Spinal cord (tissue), 10 donors: ENCODE data around the gene FARP1. TPM values are rescaled to one million over a fixed set of nuclear protein-coding genes. Genes with fewer than 3 reads are reported as not detected.

Experiments
- DNase-seq, 6 donors: peaks; one replicate each; pipeline versions ENCODE4 v3.0.0 to v3.0.0-alpha.2; 2013 to 2015; ENCODE audit warnings: low spot score in 6 of 6, low read depth in 4 of 6
- H3K27ac ChIP-seq: one replicate; pipeline ENCODE4 v1.5.1; 2013; ENCODE audit warnings: low read depth, low read length, control low read depth
- H3K27me3 ChIP-seq: one replicate; pipeline ENCODE4 v1.6.1; 2013; ENCODE audit warnings: low read length; ENCODE audit not compliant: control insufficient read depth, insufficient read depth
- H3K36me3 ChIP-seq: one replicate; pipeline ENCODE4 v1.6.1; 2013; ENCODE audit warnings: low read length; ENCODE audit not compliant: control insufficient read depth, insufficient read depth
- H3K4me1 ChIP-seq: one replicate; pipeline ENCODE4 v1.6.1; 2013; ENCODE audit warnings: low read length; ENCODE audit not compliant: control insufficient read depth, insufficient read depth
- H3K4me3 ChIP-seq: one replicate; pipeline ENCODE4 v1.5.1; 2013; ENCODE audit warnings: low read depth, low read length, control low read depth
- H3K9me3 ChIP-seq: one replicate; pipeline ENCODE4 v1.6.1; 2013; ENCODE audit warnings: low read length; ENCODE audit not compliant: control insufficient read depth, insufficient read depth
- WGBS: methylation state at CpG from one replicate; pipeline ENCODE4 v1.1.5; 2013; ENCODE audit warnings: missing lambda C conversion rate; ENCODE audit not compliant: insufficient coverage; 5-methylcytosine and 5-hydroxymethylcytosine counted together
- polyA plus RNA-seq, 2 donors: library from polyadenylated mRNA; unstranded; fragments of 120-200 nt; gene quantifications; one replicate each; pipeline ENCODE4 v1.2.1, GENCODE V29; 2013; ENCODE audit not compliant: insufficient read length in 2 of 2
- total RNA-seq, 2 donors: library from RNA; depleted of rRNA in 1 of 2; stranded (reverse); fragments of 120-200 nt in 1 of 2; fragments of >200 nt in 1 of 2; gene quantifications; one replicate each; pipeline versions ENCODE4 v1.2.3 to v1.2.4, GENCODE V29; 2013 to 2014
- donor health status: healthy.

FARP1 gene
- total and polyA plus RNA-seq, 4 donors = 44.0 to 134 (median 90.5) TPM

DNA sequence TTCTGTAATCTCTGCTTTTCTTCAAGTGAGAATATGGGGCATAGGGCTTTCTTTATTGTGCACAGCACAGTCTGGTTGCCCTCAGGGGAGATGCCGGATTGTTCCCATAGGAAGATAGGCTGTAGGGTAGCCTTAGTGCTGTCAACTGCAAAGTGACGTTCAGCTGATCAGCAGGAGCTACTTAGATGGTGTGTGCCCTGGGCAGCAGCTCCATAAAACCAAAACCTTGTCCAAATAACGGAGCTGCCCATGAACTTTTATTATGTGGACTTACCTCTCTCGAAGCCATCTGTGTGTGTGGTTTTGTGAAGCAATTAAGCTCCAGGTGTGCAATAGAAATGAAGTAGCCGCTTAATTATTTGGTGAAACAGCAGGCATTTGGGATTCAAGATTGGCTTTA lies 154.2 kb downstream of the FARP1 start:
- Histone ChIP-seq H3K4me3 (no peak overlapping the region), H3K4me1 (peaks cover 18% of the 10 kb centered on the region), H3K27ac (no peak overlapping the region), H3K27me3 (no peaks in the 10 kb centered on the region), H3K36me3 (no peaks in the 10 kb centered on the region), H3K9me3 (no peaks in the 10 kb centered on the region)
- peak in 1 of 6 donors; percentile 78 for DNase-seq
- 53% methylated on average over 3 of the region's 5 CpGs for WGBS

DNA sequence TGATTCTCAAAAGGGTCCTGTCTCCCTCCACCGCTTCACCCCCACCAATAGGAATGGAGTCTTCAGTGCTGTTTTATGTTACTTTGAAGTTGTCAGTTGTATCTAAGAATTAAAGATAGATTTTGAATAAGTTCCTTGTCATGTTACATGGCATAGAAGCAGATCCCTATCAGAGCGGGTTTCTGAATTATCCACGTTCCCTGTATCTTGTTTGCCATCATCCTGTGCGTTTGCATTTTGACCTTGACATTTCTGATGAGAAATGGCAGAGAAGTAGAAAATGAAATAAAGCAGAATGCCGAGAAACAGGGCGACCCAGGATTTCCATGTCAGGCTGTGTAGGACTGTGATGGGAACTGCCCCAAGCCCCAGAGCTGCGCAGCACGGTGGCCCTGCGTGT lies 154.9 kb downstream of the FARP1 start:
- H3K9me3 ChIP-seq = no peaks in the 10 kb centered on the region
- 83% methylated on average over 5 of the region's 9 CpGs for WGBS
- no peaks in the 10 kb centered on the region for H3K27me3 ChIP-seq
- no peak for DNase-seq
- no peak overlapping the region for H3K4me3 ChIP-seq
- no peak overlapping the region for H3K27ac ChIP-seq
- peaks cover 22% of the 10 kb centered on the region for H3K4me1 ChIP-seq
- H3K36me3 ChIP-seq = no peaks in the 10 kb centered on the region

DNA sequence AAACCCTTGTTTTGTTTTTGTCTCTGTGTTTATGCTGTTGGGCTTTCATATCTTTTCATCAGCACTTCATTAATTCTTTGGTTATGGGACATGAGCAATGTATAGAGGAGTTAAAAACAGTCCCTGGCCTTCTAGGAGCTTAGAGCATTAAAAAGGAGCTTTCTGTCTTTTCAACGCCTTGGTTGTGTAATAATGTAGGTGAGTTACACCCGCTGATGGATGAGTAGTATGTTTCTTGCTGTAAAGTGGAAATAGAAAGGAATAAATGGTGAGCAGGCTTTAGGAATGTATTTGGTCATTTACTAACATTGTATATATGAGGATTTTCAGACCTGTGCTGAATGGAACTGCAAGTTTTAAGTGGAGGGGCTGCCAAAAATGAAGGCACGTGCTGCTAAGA lies 155.7 kb downstream of the FARP1 start:
- Histone ChIP-seq H3K36me3 (no peaks in the 10 kb centered on the region), H3K9me3 (no peaks in the 10 kb centered on the region), H3K4me3 (no peak overlapping the region), H3K4me1 (peaks cover 22% of the 10 kb centered on the region), H3K27me3 (no peaks in the 10 kb centered on the region), H3K27ac (no peak overlapping the region)
- WGBS = 40% methylated on average over 3 of the region's 3 CpGs
- DNase-seq = no peak

DNA sequence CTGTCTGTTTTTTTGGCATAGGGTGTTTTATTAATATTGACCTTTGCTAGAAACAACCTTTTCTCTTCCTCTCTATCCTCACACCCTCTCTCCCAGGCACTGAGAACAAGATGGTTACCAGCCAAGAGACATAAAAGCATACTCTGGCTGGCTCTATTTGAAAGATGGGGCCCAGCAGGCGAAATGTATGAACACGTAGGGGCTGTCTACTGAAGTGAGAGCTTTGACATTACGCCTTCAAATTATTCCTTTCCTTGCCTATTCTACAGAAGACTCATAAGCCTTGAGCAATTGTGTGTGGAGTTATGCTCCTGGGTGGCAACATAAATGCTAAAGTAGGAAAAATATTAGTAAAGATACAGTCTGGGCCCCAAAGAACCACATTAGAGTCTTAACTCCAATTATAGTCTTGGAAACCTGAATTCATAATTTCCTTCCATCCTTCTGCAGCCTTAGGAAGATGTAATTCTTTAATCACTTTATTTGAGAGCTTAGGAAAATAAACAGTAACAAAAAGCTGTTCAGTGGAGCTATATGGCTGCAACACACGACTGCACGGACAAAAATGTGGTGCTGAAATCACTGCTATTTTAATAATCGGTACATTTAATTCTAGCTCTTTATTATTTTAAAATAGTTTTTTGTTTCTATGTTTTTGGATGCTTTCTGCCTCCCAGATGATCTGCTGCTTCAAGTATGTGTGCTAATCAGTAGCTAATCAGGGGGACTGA lies 156.5 kb downstream of the FARP1 start:
- peak overlapping the region; percentile 8 for H3K27ac ChIP-seq
- no peak overlapping the region for H3K4me3 ChIP-seq
- H3K4me1 ChIP-seq = peaks cover 22% of the 10 kb centered on the region
- no peaks in the 10 kb centered on the region for H3K36me3 ChIP-seq
- peak in 2 of 6 donors; percentile 51 to 70 for DNase-seq
- no peaks in the 10 kb centered on the region for H3K27me3 ChIP-seq
- WGBS = no CpG with 5 or more reads among the region's 6 CpGs
- no peaks in the 10 kb centered on the region for H3K9me3 ChIP-seq

DNA sequence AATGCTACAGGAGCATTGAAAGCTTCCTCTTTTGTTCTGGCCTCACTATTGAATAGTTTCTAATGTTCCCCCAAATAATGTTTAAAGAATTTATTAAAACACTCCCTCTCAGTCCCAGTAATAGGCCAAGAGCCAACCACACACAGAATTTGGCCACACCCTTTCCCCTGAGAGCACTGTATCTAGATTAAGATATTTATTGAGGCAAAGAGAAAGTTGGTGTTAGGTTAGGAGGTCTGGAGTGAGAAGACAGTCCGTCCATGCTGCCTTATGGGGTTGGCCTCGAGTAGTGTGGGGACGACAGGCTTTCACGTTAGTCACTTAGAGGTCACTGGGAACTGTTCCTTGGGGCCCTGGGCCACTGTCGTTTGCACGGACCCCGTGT lies 157.1 kb downstream of the FARP1 start:
- Histone ChIP-seq H3K27ac (no peak overlapping the region), H3K27me3 (no peaks in the 10 kb centered on the region), H3K4me3 (no peak overlapping the region), H3K36me3 (no peaks in the 10 kb centered on the region), H3K4me1 (peaks cover 22% of the 10 kb centered on the region), H3K9me3 (no peaks in the 10 kb centered on the region)
- no peak for DNase-seq
- 74% methylated on average over 4 of the region's 7 CpGs for WGBS

DNA sequence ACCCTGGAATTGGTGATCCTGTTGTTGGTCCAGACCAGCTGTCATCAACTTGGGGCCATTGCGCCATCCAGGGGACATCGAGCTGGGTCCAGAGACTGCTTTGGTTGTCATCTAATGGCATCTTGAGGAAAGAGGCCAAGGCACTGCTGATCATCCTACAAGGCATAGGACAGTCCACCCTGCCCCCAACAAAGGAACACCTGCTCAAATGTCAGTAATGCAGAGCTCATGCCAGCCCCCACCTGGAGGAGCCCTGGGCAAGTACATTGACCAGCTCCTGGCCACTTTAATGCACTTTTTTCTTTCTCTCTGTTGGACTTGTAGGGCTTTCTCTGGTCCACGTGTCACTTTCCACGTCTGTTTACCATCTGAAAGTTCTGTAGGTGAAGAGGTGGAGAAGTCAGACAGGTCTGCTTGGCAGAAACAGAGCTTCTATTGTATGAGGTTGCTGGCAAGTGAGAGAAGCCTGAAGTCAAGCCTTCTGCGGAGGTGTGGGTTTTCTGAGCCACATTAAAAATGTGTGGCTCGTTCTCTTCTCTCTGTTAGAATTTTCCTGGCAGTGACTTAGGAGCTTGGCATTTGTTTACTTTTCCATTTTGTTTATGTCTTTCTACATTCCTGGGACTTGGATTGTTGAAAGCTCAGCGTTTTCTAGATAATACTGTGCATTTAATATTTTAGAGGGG lies 158.2 kb downstream of the FARP1 start:
- H3K4me1 ChIP-seq = peaks cover 22% of the 10 kb centered on the region
- no peaks in the 10 kb centered on the region for H3K36me3 ChIP-seq
- 67% methylated on average over 3 of the region's 7 CpGs for WGBS
- DNase-seq = peak in 2 of 6 donors; percentile 61 to 66
- H3K4me3 ChIP-seq = no peak overlapping the region
- H3K27me3 ChIP-seq = no peaks in the 10 kb centered on the region
- peaks cover 2% of the 10 kb centered on the region for H3K9me3 ChIP-seq
- peak overlapping the region; percentile 60 for H3K27ac ChIP-seq

DNA sequence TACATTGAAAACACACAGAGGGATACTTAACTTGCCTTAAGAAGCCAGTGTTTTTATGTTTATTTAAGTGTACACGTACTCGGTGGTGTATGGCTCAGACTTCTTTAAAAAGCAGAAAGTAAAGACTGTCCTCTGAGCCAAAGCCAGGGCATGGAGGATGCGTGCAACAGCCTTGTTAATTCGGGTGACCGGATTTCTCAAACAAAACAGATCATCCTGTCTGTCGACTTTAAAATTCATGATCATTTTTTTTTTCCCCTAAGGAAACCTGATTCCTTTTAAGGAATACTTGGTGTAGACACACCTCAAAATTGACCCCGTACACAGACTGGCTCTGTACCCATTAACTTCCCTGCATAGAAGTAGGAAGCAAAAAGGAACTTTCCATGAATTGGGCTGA lies 158.8 kb downstream of the FARP1 start:
- DNase-seq = no peak
- WGBS = 61% methylated on average over 3 of the region's 7 CpGs
- Histone ChIP-seq H3K36me3 (no peaks in the 10 kb centered on the region), H3K4me3 (no peak overlapping the region), H3K27ac (peak overlapping the region; percentile 25), H3K27me3 (no peaks in the 10 kb centered on the region), H3K9me3 (peaks cover 2% of the 10 kb centered on the region), H3K4me1 (peaks cover 22% of the 10 kb centered on the region)

DNA sequence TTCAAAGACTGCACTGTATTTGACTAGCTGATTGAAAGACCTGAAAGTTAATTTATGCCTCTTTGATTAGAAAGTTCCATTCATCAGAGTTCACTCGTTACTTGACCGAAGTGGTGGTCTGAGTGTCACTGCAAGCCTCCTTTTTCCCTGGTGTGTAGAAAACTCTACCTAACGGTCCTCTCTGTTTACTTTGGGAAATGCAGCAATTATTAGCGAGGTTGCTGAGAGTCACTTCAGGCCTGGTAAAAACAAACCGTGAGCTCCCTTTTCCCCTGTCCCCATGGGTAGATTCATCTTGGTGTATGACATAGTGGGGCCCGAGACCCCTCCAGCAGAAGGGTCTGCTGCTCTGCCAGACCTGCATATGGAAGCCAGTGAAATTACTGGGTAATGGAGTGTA lies 161.0 kb downstream of the FARP1 start:
- Histone ChIP-seq H3K4me1 (peaks cover 30% of the 10 kb centered on the region), H3K36me3 (no peaks in the 10 kb centered on the region), H3K27ac (no peak overlapping the region), H3K27me3 (no peaks in the 10 kb centered on the region), H3K4me3 (no peak overlapping the region), H3K9me3 (peaks cover 2% of the 10 kb centered on the region)
- WGBS = no CpG with 5 or more reads among the region's 6 CpGs
- DNase-seq = no peak

DNA sequence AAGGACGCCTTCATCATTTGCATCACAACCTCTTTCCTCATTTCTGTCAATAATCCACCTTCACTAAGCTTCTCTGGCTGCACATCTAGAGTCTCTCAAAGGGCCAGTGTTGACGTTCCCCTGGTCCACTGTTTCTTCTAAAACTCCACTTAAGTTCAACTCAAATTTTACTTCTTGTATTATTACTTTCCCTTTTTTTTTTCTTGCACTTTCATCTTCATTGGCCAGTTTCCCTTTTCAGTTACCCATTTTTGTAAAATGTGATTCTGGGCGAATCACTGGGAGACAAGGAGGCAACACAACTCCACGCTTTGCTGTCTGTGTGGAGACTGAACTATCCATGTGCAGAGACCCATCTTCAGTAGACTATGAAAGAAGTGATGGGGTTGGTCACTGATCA lies 162.8 kb downstream of the FARP1 start:
- Histone ChIP-seq H3K36me3 (no peaks in the 10 kb centered on the region), H3K4me3 (no peak overlapping the region), H3K4me1 (peaks cover 25% of the 10 kb centered on the region), H3K27me3 (no peaks in the 10 kb centered on the region), H3K27ac (no peak overlapping the region), H3K9me3 (peaks cover 2% of the 10 kb centered on the region)
- WGBS = 96% methylated on average over 2 of the region's 4 CpGs
- no peak for DNase-seq
